Measurements from ENCODE around the gene KCNQ2.

KCNQ2 gene

DNA sequence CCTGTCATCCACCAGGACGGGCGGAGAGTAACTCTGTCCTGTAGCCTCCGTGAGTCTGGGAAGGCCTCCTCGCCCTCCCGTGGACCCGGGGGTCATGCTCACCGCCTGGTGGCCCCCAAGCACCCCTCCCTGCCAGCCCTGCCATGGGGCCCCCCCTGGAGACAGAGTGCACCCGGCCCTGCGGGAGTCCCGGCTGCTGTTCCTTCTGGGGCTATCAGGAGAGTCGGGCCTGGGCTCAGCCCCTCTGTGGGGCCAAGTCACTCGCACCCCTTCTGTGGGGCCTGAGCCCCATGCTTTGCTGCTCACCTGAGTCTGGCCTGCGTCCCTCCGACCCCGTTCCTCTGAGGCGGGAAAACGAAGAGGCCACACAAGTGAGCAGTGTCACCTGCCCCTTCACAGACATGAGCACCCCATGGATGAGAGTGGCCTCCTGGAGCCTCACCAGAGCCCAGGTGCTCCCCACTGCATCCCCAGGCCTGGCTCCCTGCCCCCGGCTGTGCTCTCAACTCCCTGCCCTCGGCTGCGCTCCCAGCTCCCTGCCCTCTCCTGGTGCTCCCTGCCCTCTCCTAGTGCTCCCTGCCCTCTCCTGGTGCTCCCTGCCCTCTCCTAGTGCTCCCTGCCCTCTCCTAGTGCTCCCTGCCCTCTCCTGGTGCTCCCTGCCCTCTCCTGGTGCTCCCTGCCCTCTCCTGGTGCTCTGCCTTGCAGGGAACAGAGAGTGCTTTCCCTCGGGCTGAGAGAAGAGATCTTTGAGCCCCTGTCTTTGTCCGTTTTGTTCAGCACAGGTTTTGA, 106.7 kb downstream of the KCNQ2 start:
- DNase-seq: no peak

DNA sequence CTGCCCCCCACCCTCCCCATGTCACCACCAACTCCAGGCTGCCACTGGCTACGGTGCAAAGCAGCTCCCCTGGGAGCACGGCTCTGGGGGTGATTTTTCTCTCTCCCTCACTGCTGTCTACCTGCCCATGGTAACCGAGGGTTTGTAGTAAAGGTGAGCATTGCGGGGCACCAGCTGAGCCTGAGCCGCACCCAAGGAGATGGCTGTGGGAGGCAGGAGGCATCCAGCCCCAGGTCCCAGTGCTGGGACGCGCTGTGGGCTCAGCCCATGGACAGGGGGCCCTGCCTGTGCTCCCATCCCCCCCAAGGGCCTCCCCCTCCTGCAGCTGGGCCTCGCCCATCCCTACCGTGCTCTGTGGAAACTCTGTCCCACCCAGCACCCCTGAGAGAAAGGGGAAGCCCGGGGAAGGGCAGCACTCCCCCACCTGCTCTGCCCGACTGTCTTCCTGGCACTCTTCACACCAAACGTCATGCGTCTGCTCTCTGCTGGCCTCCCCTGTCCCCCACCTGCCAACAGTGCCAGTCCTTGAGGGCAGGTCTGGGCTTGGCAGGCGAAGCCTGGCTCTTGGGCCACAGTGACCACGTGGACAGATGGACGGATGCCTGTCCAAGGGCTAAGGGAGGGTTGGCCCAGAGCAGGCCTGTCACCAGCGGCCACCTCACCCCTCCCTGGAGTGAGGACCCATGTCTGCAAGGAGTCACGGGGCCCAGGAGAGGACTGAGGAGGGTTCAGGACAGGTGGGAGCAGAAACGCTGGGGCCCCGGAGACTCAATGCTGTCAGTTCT, 107.5 kb downstream of the KCNQ2 start:
- DNase-seq: no peak

DNA sequence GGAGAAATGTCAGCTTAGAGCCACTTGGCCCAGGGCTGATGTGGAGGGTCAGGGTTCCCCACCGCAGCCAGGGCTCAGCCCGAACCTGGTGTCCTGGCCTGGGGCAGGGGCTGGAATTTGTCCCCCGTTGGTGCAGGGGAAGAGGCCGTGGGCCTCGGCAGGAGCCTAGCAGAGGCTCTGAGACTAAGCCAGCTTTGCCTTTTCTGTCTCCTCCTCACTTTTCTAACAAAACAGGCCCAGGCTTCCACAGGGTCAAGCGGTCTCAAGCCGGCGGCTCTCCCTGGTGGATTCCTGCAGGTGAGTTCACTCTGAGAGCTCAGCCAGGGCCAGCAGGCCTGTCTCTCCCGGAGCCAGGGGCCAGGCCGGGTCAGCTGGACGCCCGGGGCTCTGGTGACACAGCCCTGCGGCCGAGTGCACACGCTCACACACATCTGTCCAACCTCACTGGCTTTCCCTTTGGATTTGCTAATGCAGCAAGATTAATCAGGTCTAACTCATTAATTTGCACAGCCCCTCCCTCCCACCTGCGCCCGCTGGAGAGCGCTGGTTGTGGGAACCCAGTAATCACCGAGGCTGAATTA, 108.4 kb downstream of the KCNQ2 start:
- DNase-seq: no peak

DNA sequence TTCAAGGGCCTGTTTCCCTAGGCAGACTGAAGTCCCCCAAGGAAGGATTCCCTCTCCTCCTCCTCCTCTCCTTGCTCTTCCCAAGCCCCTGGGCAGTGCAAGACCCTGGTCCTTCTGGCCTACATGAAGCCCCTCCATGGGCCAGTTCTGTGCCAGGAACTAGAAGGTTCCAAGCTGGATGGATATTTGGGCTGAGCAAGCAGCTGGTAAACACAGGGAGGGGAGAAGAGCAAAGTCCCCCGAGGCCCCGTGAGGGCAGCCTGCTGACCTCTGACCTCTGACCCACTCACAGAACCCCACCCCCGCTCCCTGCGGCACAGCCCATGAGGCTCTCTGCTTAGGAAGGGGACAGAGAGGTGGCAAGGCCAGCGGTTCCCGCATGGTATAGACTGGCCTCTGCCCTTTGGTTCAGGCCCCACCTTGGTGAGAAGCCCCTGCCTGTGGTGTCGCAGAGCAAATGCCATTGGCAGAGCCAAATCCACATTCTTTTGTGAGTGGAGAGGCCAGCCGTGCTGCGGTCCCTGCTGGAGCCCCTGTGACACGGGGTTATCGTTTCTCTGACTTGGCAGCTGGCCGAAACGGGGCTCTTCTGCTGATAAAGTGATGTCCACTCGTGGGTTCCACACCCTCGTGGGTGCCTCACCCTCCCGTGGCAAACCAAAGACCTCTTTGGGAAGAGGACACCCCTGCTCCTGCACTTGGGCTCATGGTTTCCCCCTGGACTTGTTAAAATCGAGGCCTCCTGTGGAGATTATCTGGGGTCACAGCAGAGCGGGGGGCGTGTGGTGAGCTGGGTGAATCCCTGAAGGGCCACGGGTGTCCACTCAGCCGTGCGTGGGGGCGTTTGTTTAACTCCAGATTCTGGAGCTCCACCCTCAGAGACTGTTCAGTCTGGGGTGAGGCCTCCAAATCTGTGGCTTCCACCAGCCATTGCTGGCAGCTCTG, 109.2 kb downstream of the KCNQ2 start:
- DNase-seq: no peak

DNA sequence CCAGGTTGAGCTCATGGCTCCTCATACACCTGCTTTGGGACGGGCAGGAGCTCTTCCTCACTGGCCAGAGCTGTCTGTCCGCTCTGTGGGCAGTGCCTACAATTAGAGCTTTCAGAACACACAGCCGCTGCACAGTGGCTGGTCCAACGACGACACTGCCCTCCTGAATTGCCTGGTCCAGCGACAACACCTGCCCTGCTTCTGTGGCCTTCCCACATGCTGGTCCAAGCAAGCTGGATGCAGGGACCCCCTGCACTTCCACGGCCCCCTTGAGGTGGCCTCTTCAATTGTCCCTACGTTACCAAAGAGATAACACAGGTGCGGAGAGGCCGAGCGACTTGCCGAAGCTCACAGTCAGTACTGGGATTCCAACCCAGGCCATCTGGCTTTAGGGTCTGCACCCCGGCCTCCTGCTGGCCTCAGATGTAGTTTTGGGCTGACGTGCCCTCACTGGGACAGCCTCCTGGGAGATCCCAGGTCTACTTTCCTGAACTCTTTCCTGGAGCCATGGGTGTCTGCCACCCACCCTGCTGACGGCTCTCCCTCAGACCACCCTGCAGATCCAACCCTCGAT, 109.9 kb downstream of the KCNQ2 start:
- DNase-seq: no peak

DNA sequence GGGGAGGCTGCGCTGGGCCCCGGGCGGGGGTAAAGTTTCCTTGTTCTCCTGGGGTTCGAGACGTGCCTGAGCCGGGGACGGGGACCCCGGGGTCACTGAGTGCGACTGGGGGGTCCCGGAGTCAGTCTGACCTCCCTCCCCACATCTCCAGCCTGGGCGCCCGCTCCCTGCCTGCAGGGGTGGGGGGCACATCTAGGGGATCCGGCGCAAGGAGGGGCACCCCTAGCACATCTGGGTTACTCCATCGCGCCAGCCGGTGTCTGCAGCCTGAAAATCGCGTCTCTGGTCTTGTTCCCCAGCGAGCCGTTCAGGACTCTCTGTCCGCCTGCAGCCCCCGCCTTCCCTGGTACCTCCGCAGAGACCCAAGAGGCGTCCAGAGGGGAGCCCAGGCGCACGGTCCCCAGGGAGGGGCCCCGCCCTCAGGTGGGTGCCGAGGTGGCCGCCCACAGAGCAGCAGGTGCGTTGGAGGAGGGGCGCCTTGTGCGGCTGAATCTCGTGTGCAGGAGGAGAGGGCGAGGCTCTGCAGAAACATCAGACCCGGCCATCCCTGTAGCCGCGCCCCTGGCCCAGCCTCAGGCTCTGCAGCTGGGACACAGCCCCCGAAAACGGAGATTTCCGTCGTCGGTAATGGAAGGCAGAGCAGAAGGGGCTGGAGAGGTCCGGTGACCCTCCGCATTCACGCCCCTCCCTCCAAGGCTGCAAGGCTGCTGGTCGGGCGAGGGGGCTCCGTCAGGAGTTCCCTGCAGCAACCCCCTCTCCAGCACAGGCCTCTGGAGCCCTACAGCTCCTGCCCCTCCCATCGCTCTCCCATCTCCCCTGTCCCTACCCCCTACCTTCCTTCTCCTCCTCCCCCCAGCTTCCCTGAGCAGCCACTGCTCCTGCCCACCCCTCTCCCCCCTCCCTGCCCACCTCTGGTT, 110.7 kb downstream of the KCNQ2 start:
- DNase-seq: no peak

DNA sequence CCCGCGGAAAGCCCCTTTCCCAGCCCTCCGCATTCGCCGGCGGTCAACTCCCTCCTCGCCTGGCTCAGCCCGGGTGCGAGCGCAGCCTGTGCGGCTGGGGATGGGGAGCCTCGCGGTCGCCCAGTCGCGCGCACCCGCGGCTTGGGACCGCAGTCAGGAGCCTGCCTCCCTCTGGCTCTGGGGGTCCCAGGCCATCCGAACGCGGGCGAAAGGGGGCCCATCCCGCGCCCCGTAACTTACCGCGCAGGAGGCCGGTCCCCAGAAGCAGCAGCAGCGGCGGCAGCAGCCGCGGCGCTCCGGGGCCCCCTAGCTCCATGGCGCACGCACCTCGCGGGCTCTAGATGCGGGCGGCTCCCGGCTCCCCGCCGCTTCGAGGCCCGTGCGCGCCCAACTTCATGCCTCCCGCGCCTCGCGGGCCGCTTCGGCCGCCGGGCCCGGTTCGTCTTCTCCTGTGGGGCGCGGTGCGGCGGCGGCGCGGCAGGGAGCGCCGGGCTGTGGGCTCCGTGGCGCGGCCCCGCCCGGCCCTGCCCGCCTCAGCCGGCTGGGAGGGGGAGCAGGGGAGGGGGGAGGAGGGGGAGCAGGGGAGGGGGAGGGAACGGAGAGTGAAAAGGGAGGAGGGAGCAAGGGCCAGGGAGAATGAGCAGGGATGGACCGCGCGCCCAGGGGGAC, 111.5 kb downstream of the KCNQ2 start, which contains the start of gene CHRNA4:
Gene CHRNA4 (minus strand): TSS at position 500 of the 669 bp plus-strand sequence. CDS start 184 bp downstream, at position 316.
- DNase-seq: no peak

DNA sequence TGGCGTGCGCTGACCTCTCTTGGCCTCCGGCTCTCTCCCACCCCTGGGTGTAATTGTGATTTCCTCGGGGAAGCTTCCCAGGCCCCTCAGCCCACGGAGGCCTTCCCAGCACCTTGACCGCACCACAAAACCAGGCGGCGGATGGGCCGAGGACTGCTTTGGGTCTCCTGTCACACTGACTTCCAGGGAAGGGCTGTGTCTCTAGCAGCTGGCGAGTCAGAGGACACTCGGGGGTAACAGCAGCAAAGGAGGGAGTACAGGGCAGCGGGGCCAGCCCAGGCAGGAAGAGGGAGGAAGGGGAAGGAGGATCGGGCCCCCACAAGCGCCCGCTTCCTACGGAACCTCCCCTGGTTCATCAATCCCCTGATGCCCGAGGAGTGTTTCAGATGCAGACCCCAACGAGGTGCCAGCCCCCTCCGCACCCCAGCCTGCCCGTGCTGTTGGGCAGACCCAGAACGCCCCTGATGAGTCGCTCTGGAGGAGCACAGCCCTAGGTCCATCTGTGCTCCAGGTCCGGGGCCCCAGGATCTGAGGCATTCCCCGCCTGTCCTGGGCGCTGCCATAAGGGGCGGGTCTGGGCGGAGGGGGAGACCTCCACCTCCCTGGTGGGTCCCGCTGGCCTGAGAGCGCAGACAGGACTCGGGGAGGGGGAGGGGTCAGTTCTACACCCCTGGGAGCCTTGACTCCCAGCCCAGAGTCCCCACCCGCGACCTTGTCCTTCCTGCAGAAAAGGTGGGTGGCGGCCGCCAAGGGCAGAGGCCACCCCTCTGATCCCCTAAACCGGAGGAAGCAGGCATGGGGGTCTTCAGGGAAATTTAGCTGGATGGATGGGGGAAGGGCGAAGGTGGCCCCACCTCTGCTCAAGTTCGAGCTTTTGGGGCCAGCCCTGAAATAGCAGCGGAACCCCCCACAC, 112.3 kb downstream of the KCNQ2 start:
- DNase-seq: no peak

DNA sequence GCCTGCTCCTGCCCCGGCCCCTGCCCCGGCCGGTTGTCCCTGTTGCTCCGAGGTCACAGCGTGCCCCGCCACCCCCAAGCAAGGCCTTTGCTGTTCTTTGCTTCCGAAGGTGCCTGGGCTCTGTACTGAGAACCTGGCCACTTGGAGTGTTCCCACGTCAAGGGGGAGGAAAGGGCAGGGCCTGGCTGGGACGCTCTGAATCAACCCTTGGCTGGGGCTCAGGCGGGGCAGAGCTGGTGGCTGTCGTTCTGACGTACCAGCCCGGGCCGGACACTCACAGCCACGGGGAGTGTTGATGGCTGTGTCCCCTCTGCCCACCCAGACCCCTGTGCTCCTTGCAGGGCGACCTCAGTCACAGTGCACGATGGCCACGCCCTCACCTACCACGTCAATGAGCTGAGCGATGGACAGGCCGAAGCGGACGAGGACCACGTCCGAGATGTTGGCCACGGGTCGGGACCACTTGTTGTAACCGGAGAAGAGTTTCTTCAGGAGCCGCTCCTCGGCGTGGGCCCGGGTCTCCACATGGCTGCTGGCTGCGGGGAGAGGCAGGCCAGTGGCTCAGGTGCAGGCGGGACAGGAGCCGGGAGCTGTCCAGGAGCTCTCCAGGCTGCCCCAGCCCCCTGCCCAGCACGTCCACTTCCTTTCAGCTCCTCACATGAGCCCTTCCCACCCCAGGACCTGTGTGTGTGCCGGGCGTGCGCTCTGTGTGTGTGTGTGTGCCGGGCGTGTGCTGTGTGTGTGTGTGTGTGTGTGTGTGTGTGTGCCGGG, 113.1 kb downstream of the KCNQ2 start:
- DNase-seq: no peak

DNA sequence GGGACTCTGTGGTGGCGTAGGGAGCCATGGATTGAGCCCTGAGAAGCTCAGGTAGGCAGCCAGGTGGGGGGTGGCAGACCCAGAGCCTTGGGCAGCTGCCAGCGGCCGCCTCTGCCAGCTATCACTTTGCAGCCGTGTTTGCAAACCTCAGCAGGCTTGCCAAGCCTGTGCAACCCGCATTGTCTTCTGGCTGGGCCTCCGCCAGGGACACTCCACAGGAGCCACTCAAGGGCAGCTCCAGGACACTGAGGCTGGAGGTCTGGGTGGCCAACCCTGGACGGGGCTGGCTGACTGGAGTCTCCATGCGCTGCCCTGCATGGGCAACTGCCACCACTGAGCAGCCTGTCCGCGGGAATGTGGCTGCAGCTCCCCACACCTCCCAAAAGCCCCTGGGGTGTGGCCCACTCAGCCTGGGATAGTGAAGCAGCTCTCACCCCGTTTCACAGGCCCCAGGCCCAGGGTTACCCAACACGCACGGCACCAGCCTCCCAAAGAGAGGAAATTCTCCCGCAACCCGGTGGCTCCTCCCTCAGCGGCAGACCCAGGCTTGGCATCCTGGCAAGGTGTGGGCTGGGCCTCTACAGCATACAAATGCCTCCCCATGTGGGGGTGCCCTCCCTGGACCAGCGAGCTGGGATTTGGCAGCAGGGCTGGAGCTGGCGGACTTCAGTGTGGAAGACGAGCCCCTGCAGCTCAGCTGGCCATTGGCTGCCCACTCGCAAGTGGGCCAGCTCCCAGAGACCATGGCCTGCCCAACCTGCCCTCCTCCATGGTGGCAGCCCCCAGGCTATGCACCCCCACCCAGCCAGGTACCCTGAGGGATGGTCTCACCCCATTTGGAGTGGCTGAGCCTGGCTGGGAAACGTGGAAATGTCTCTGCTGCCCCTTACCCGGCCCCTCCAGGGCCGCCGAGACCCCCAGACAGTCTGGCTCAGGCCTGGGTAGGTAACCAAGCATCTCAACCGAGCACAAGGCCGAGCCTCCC, 114.2 kb downstream of the KCNQ2 start:
- DNase-seq: peak; percentile 91

DNA sequence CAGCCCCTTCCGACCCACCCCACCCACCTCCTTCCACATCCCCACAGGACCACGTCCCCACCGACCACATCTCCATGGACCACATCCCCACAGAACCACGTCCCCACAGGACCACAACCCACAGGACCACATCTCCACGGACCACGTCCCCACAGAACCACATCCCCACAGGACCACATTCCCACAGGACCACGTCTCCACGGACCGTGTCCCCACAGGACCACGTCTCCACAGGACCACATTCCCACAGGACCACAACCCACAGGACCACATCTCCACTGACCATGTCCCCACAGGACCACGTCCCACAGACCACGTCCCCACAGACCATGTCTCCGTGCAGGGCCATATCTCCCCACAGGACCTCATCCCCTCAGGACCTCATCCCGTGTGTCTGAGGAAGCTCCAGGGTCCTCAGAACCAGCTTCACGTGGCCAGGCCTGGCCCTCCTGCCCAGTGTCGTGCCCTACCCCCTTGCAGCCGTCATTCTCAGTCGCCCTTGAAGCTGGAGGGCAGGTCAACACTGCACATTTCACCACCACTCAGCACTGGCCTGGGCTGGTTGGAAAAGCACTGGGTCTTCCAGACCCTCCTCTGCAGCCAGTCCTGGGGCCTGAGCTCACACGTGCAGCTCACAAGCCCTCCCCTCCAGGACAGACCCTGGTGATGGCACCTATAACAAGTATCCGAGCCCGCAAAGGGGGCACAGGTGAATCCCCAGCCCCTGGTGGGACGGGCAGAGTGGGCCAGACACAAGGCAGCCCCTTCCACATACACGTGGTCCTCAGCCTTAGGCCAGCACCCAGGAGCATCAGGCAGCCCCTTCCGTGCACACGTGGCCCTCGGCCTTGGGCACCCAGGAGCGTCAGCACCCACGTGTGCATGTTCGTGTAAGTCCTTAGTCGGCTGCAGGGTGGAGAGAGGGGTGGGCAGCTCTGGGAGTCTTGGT, 115.2 kb downstream of the KCNQ2 start:
- no peak for DNase-seq

DNA sequence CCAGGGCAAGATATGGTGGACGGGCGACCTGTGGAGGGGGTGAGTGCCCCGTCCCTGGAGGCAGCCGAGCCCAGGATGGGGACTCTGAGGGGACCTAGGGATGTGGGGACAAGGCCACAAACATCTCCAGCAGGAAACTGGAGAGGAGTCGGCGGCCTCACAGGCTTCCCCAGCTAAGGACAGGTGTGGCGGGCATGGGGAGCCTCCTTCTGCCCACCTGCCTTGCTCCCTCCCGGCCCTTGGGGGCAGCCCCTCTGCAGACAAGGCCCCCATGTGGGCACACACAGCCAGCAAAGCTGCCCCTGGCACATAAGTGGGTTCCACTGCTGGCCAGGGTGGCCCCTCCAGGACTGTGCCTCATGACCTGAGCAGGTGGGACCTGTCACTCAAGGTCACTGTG, 115.9 kb downstream of the KCNQ2 start:
- no peak for DNase-seq

DNA sequence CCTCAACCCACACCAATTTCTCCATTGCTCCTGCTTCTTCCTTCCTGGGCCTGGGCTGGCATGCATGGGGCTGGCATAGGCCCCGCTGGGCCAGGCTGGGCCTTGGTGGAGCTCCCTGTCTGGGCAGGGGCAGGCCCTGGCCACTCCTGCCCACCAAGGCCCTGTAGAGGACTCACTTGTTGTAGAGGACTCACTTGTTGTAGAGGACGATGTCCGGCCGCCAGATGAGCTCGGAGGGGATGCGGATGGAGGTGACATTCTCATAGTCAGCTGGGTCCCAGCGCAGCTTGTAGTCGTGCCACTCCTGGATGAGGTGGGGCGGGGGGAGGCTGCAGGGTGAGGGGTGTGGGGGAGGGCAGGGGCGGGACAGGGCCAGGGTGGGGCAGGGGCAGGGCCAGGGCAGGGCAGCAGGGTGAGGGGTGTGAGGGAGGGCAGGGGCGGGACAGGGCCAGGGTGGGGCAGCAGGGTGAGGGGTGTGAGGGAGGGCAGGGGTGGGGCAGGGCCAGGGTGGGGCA, 116.6 kb downstream of the KCNQ2 start:
- no peak for DNase-seq

DNA sequence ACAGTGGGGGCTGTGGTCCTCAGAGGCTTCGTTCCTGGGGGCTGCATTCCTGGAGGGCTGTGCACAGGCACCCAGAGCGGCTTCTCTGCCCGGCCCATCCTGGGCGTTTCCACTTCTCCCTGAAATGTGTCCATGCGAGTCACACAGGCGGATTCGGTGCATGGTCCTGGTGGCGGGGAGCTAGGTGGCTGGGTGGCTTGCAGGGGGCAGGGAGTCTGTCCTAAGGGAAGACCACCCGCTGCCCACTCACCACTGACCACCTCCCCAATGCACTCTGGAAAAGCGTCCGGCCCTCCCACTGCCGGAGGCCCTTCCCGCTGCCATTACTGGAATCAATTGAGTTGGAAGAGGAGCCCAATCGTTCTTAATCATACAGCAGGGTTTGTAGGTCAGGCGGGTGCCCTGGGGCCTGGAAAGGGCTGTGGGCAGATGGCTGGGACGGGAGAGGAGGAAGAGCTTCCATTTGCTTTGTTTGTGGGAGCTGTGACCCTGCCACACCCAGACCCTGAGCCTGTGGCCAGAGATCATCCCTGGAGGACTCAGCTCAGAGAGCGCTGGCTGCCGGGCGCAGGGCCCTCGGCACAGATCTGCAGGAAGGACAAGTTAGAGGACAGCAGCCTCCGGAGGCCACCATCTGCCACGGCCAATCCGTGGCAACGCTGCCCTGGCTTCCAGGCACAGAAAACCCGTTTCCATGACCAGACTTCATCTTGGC, 117.7 kb downstream of the KCNQ2 start:
- no peak for DNase-seq

DNA sequence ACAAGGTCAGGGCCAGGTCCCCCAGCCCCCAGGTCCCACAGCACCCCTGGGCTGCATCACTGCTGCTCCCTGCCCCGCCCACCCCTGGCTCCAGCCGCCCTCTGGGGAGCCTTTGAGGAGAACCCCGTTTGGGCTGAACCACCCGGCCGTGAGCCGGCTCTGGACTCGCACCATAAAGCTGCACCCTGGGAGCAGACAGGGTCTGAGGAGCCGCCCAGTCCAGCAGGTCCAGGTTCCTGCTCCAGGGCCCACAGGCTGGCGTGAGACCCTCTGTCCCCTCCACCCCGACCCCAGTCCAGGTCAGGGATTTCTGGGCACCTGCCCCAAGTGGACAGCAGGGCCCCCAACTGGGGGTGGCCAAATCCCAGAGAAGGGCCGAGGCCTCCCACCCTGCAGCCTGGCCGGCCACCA, 119.6 kb downstream of the KCNQ2 start:
- DNase-seq: no peak
